MM.1S (cell line): ENCODE data around the gene XCR1.

Experiments
- DNase-seq: peaks from one replicate; pipeline ENCODE4 v3.0.0-alpha.2; 2015
- H2AFZ ChIP-seq: fragments of 300-600 bp; sonication (generic); 2 replicates; pipeline ENCODE4 v1.6.0; 2016; ENCODE audit warnings: antibody characterized with exemption, low read length
- H3F3A ChIP-seq: fragments of 300-600 bp; sonication (generic); 2 replicates; pipeline ENCODE4 v1.6.1; 2016; ENCODE audit warnings: mild to moderate bottlenecking, antibody characterized with exemption, low read length, moderate library complexity, mixed read lengths; ENCODE audit not compliant: insufficient read depth
- H3K27ac ChIP-seq: fragments of 300-600 bp; sonication (generic); 2 replicates; pipeline ENCODE4 v1.5.1; 2016; ENCODE audit warnings: mild to moderate bottlenecking, low read length
- H3K27me3 ChIP-seq: fragments of 300-600 bp; sonication (generic); replicated peaks from 2 replicates; pipeline ENCODE4 v1.6.0; 2016; ENCODE audit warnings: low read length; ENCODE audit not compliant: insufficient read depth
- H3K36me3 ChIP-seq: fragments of 300-600 bp; sonication (generic); replicated peaks from 2 replicates; pipeline ENCODE4 v1.6.1; 2016; ENCODE audit warnings: mild to moderate bottlenecking, low read length, mixed read lengths; ENCODE audit not compliant: insufficient read depth
- H3K4me1 ChIP-seq: fragments of 300-600 bp; sonication (generic); 2 replicates; pipeline ENCODE4 v1.6.1; 2016; ENCODE audit warnings: low read length, mixed read lengths
- H3K4me2 ChIP-seq: fragments of 300-600 bp; sonication (generic); 2 replicates; pipeline ENCODE4 v1.6.0; 2016; ENCODE audit warnings: low read depth, low read length
- H3K4me3 ChIP-seq: fragments of 300-600 bp; sonication (generic); 2 replicates; pipeline ENCODE4 v1.5.1; 2016; ENCODE audit warnings: low read length, mixed read lengths
- H3K79me2 ChIP-seq: fragments of 300-600 bp; sonication (generic); 2 replicates; pipeline ENCODE4 v1.6.1; 2016; ENCODE audit warnings: mixed run types, low read length, mixed read lengths
- H3K9ac ChIP-seq: fragments of 300-600 bp; sonication (generic); 2 replicates; pipeline ENCODE4 v1.6.1; 2016; ENCODE audit warnings: low read length, mixed read lengths
- H3K9me2 ChIP-seq: fragments of 300-600 bp; sonication (generic); replicated peaks from 2 replicates; pipeline ENCODE4 v1.6.1; 2016; ENCODE audit warnings: mild to moderate bottlenecking, low read length, mixed read lengths; ENCODE audit not compliant: insufficient read depth
- H3K9me3 ChIP-seq: fragments of 300-600 bp; sonication (generic); replicated peaks from 2 replicates; pipeline ENCODE4 v1.6.1; 2016; ENCODE audit warnings: mild to moderate bottlenecking, low read length, mixed read lengths; ENCODE audit not compliant: insufficient read depth
- H4K20me1 ChIP-seq: fragments of 300-600 bp; sonication (generic); 2 replicates; pipeline ENCODE4 v1.6.1; 2016; ENCODE audit warnings: mild to moderate bottlenecking, low read length, moderate library complexity, mixed read lengths; ENCODE audit not compliant: insufficient read depth
- CTCF ChIP-seq: fragments of 300-600 bp; sonication (generic); IDR thresholded peaks from 2 replicates; pipeline ENCODE4 v1.5.1; 2016; ENCODE audit warnings: antibody characterized with exemption, low read length, mixed read lengths
- EZH2 ChIP-seq: fragments of 300-600 bp; sonication (generic); optimal IDR thresholded peaks from 2 replicates; pipeline ENCODE3; 2017; ENCODE audit warnings: low read depth, mild to moderate bottlenecking, antibody characterized with exemption, low read length, mixed read lengths
- EZH2phosphoT487 ChIP-seq: fragments of 300-600 bp; sonication (generic); IDR thresholded peaks from 2 replicates; pipeline ENCODE4 v1.6.1; 2018; ENCODE audit warnings: antibody characterized with exemption, low read length

The XCR1 gene

GRCh38 chr3:46013316-46014094, 13.8 kb downstream of the XCR1 start:
- no peaks in the 10 kb centered on the region; the same call in 1 of the 2 replicates for H3F3A ChIP-seq
- TF ChIP-seq EZH2phosphoT487 (no peak), CTCF (no peak), EZH2 (no peak)
- no peak overlapping the region for H3K4me3 ChIP-seq
- no peaks in the 10 kb centered on the region for H4K20me1 ChIP-seq
- no peak overlapping the region for H2AFZ ChIP-seq
- no peak for DNase-seq
- H3K9me3 ChIP-seq = no peaks in the 10 kb centered on the region
- H3K27me3 ChIP-seq = no peaks in the 10 kb centered on the region
- no peak overlapping the region for H3K27ac ChIP-seq
- H3K9me2 ChIP-seq = no peaks in the 10 kb centered on the region
- H3K4me2 ChIP-seq = no peak overlapping the region
- H3K79me2 ChIP-seq = no peaks in the 10 kb centered on the region
- H3K36me3 ChIP-seq = no peaks in the 10 kb centered on the region
- H3K4me1 ChIP-seq = no peaks in the 10 kb centered on the region
- no peak overlapping the region for H3K9ac ChIP-seq

GRCh38 chr3:46012246-46012645, 15.0 kb downstream of the XCR1 start:
- Histone ChIP-seq H3K4me1 (no peaks in the 10 kb centered on the region), H4K20me1 (no peaks in the 10 kb centered on the region), H3K27me3 (no peaks in the 10 kb centered on the region), H3K9me2 (no peaks in the 10 kb centered on the region), H3F3A (no peaks in the 10 kb centered on the region; the same call in 1 of the 2 replicates), H2AFZ (no peak overlapping the region), H3K4me3 (no peak overlapping the region), H3K27ac (no peak overlapping the region), H3K9ac (no peak overlapping the region), H3K9me3 (no peaks in the 10 kb centered on the region), H3K36me3 (no peaks in the 10 kb centered on the region), H3K79me2 (no peaks in the 10 kb centered on the region), H3K4me2 (no peak overlapping the region)
- DNase-seq = no peak
- TF ChIP-seq EZH2 (no peak), CTCF (no peak), EZH2phosphoT487 (no peak)

- Histone ChIP-seq H3K9ac (no peak overlapping the region), H3K27ac (no peak overlapping the region), H4K20me1 (no peaks in the 10 kb centered on the region), H3K4me1 (no peaks in the 10 kb centered on the region), H3K4me3 (0 out of 2 replicates have a peak overlapping the region, but pooled peaks have one; percentile 18), H2AFZ (peak overlapping the region; percentile 15), H3K9me2 (no peaks in the 10 kb centered on the region), H3F3A (no peaks in the 10 kb centered on the region; the same call in 1 of the 2 replicates), H3K79me2 (no peaks in the 10 kb centered on the region), H3K4me2 (peak overlapping the region; percentile 17; the same call in 1 of the 2 replicates), H3K27me3 (no peaks in the 10 kb centered on the region), H3K36me3 (no peaks in the 10 kb centered on the region), H3K9me3 (no peaks in the 10 kb centered on the region)
- peak; percentile 55 for DNase-seq
- TF ChIP-seq EZH2 (no peak), EZH2phosphoT487 (no peak), CTCF (no peak)
Measured at GRCh38 chr3:46010519-46011113, 16.7 kb downstream of the XCR1 start.
